Measurements from ENCODE around the gene FHIT. TPM values are rescaled to one million over a fixed set of nuclear protein-coding genes. Genes with fewer than 3 reads are reported as not detected.

Gene FHIT
- total and polyA plus RNA-seq, 4 donors = 2.1 to 14.7 (median 6.6) TPM

GRCh38 chr3:60932170-60932569 is 319.1 kb downstream of the FHIT start:
- H3K9ac ChIP-seq (ENCODE audit: low read depth in 1 of 2, low read length in 2 of 2) = no peak overlapping the region
- H3K36me3 ChIP-seq (ENCODE audit: control insufficient read depth in 4 of 4, insufficient read depth in 3 of 4, low read depth in 1 of 4, low read length in 3 of 4) = no peaks in the 10 kb centered on the region
- DNase-seq (ENCODE audit: low spot score) = no peak
- H3K9me3 ChIP-seq (ENCODE audit: control insufficient read depth in 4 of 4, low read length in 3 of 4) = no peaks in the 10 kb centered on the region
- H3K4me3 ChIP-seq (ENCODE audit: low read depth in 1 of 3, low read length in 3 of 3) = no peak overlapping the region
- H3K4me1 ChIP-seq (ENCODE audit: control insufficient read depth in 4 of 4, insufficient read depth in 4 of 4, low read length in 3 of 4) = no peaks in the 10 kb centered on the region
- H3K27ac ChIP-seq (ENCODE audit: low read depth in 1 of 2, low read length in 2 of 2) = no peak overlapping the region
- 87% methylated on average over 2 of the region's 2 CpGs for WGBS
- TF ChIP-seq NR2F2 (IDR thresholded peaks at IDR 0.05) = no peak
- TF ChIP-seq, protein P1, sequence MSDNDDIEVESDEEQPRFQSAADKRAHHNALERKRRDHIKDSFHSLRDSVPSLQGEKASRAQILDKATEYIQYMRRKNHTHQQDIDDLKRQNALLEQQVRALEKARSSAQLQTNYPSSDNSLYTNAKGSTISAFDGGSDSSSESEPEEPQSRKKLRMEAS (IDR thresholded peaks at IDR 0.05) = no peak
- no peak for TF ChIP-seq HNF4A (conservative IDR thresholded peaks at IDR 0.05)
- TF ChIP-seq EGR1 (IDR thresholded peaks at IDR 0.05; ENCODE audit: low read depth in 2 of 2) = no peak
- TF ChIP-seq GABPA (IDR thresholded peaks at IDR 0.05 in 1 of 2, conservative IDR thresholded peaks at IDR 0.05 in 1 of 2) = no peak
- no peak for TF ChIP-seq HNF4G (IDR thresholded peaks at IDR 0.05)
- TF ChIP-seq YY1 (IDR thresholded peaks at IDR 0.05) = no peak
- TF ChIP-seq RAD21 (IDR thresholded peaks at IDR 0.05) = no peak
- TF ChIP-seq, protein P2, sequence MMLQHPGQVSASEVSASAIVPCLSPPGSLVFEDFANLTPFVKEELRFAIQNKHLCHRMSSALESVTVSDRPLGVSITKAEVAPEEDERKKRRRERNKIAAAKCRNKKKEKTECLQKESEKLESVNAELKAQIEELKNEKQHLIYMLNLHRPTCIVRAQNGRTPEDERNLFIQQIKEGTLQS (IDR thresholded peaks at IDR 0.05) = no peak
- TF ChIP-seq SP1 (IDR thresholded peaks at IDR 0.05) = no peak
- TF ChIP-seq JUND (IDR thresholded peaks at IDR 0.05) = no peak
- TF ChIP-seq CTCF (IDR thresholded peaks at IDR 0.05; ENCODE audit: low read depth, low read length, missing input control) = no peak
- no peaks in the 10 kb centered on the region for H3K27me3 ChIP-seq (ENCODE audit: control insufficient read depth in 4 of 4, insufficient read depth in 4 of 4, low read length in 3 of 4)

- H3K27me3 ChIP-seq (ENCODE audit: control insufficient read depth in 4 of 4, insufficient read depth in 4 of 4, low read length in 3 of 4) = no peaks in the 10 kb centered on the region
- H3K9ac ChIP-seq (ENCODE audit: low read depth in 1 of 2, low read length in 2 of 2) = no peak overlapping the region
- H3K27ac ChIP-seq (ENCODE audit: low read depth in 1 of 2, low read length in 2 of 2) = no peak overlapping the region
- no peak for TF ChIP-seq RXRA (IDR thresholded peaks at IDR 0.05)
- no peak for TF ChIP-seq EGR1 (IDR thresholded peaks at IDR 0.05; ENCODE audit: low read depth in 2 of 2)
- no peak for TF ChIP-seq RAD21 (IDR thresholded peaks at IDR 0.05)
- TF ChIP-seq YY1 (IDR thresholded peaks at IDR 0.05) = no peak
- TF ChIP-seq FOXA2 (IDR thresholded peaks at IDR 0.05) = no peak
- no peak for TF ChIP-seq CTCF (IDR thresholded peaks at IDR 0.05; ENCODE audit: low read depth, low read length, missing input control)
- no peak for TF ChIP-seq GABPA (IDR thresholded peaks at IDR 0.05 in 1 of 2, conservative IDR thresholded peaks at IDR 0.05 in 1 of 2)
- TF ChIP-seq JUND (IDR thresholded peaks at IDR 0.05) = no peak
- TF ChIP-seq, protein P3, sequence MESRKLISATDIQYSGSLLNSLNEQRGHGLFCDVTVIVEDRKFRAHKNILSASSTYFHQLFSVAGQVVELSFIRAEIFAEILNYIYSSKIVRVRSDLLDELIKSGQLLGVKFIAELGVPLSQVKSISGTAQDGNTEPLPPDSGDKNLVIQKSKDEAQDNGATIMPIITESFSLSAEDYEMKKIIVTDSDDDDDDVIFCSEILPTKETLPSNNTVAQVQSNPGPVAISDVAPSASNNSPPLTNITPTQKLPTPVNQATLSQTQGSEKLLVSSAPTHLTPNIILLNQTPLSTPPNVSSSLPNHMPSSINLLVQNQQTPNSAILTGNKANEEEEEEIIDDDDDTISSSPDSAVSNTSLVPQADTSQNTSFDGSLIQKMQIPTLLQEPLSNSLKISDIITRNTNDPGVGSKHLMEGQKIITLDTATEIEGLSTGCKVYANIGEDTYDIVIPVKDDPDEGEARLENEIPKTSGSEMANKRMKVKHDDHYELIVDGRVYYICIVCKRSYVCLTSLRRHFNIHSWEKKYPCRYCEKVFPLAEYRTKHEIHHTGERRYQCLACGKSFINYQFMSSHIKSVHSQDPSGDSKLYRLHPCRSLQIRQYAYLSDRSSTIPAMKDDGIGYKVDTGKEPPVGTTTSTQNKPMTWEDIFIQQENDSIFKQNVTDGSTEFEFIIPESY (IDR thresholded peaks at IDR 0.05) = no peak
- no peak for TF ChIP-seq REST (IDR thresholded peaks at IDR 0.05)
- no peak for TF ChIP-seq NR2F2 (IDR thresholded peaks at IDR 0.05)
- TF ChIP-seq, protein P1 (IDR thresholded peaks at IDR 0.05) = no peak
- TF ChIP-seq TAF1 (conservative IDR thresholded peaks at IDR 0.05) = no peak
- TF ChIP-seq HNF4A (conservative IDR thresholded peaks at IDR 0.05) = no peak
- TF ChIP-seq HNF4G (IDR thresholded peaks at IDR 0.05) = no peak
- TF ChIP-seq FOXA1 (IDR thresholded peaks at IDR 0.05) = no peak
- TF ChIP-seq, protein P2 (IDR thresholded peaks at IDR 0.05) = no peak
- no peaks in the 10 kb centered on the region for H3K9me3 ChIP-seq (ENCODE audit: control insufficient read depth in 4 of 4, low read length in 3 of 4)
- DNase-seq (ENCODE audit: low spot score) = no peak
- no peaks in the 10 kb centered on the region for H3K36me3 ChIP-seq (ENCODE audit: control insufficient read depth in 4 of 4, insufficient read depth in 3 of 4, low read depth in 1 of 4, low read length in 3 of 4)
- 77% methylated on average over 7 of the region's 7 CpGs for WGBS
- no peaks in the 10 kb centered on the region for H3K4me1 ChIP-seq (ENCODE audit: control insufficient read depth in 4 of 4, insufficient read depth in 4 of 4, low read length in 3 of 4)
- H3K4me3 ChIP-seq (ENCODE audit: low read depth in 1 of 3, low read length in 3 of 3) = no peak overlapping the region
These were observed 319.8 kb downstream of the FHIT start for GRCh38 chr3:60931452-60931851.

Data from liver (tissue), 9 donors.